Erythroblast (primary cell): ENCODE data around the gene MTRF1.
"Not testable (repeated sequence)": the region's sequence is repeated elsewhere in the genome, so short reads cannot be mapped to it uniquely, and the experiment has no call there.

ENCODE experiments used
- DNase-seq, 2 experiments: peaks; one replicate each; lab custom pipeline; 2025; lab: John Stamatoyannopoulos, UW
- GATA1 ChIP-seq: IDR thresholded peaks from 2 replicates; pipeline ENCODE4 v1.6.1; 2011; ENCODE audit warnings: low read depth, mild to moderate bottlenecking, control low read depth, low read length, moderate library complexity
- POLR2A ChIP-seq: IDR thresholded peaks from 2 replicates; pipeline ENCODE4 v1.6.1; 2011; ENCODE audit warnings: mild to moderate bottlenecking, low read length

The MTRF1 gene

DNA sequence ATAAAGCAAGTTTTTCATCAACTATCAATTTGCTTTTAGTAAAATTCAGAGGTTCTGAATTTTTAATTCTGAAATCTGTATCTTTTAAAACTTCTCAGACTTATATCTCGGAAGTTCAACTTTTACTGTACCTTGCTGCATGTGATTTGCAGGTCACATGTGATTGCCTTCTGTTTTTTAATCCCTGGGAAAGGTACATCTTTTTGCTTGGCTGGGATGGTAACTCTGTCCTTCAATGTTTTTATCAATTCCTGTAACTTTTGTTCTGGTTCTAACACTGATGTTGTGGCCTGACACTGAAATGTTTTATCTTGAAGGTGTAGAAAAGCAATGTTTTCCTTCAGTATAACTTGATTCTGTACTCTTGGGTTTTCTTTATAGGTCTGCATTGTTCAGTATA, 31.5 kb upstream of the MTRF1 start:
- DNase-seq = no peak
- TF ChIP-seq GATA1 = no peak
- no peak for TF ChIP-seq POLR2A

GRCh38 chr13:41293272-41293671, 29.9 kb upstream of the MTRF1 start:
- no peak for DNase-seq
- TF ChIP-seq GATA1 = no peak
- no peak for TF ChIP-seq POLR2A

DNA sequence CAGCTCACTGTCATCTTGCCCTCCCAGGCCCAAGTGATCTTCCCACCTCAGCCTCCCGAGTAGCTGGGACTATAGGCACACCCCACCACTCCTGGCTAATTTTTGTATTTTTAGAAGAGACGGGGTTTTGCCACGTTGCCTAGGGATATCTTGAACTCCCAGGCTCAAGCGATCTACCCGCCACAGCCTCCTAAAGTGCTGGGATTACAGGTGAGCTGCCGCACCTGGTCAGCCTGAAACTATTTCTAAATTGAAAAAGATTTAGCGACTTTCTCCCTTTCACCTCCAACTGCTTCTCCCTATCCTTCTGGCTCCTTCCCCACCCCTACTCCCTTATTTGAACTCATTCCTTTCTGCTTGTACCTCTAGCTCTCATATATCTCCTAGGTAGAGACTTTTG, 27.9 kb upstream of the MTRF1 start:
- TF ChIP-seq POLR2A = no peak
- DNase-seq = no peak

DNA sequence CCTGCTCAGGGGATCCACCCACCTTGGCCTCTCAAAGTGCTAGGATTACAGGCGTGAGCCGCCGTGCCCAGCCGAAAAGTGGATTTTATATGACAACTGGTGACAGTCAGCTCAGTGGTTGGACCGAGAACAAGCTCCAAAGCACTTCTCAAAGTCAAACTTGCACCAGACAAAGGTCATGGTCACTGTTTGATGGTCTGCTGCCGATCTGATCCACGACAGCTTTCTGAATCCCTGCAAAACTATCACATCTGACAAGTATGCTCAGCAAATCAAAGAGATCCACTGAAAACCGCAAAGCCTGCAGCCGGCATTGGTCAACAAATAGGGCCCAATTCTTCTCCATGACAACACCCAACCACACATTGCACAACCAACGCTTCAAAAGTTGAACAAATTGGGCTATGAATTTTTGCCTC, 26.1 kb upstream of the MTRF1 start:
- TF ChIP-seq GATA1 (no peak), POLR2A (no peak)
- DNase-seq = no peak

- no peak for DNase-seq
- TF ChIP-seq POLR2A = no peak
- no peak for TF ChIP-seq GATA1
These were observed 23.0 kb upstream of the MTRF1 start for GRCh38 chr13:41286370-41286769.

DNA sequence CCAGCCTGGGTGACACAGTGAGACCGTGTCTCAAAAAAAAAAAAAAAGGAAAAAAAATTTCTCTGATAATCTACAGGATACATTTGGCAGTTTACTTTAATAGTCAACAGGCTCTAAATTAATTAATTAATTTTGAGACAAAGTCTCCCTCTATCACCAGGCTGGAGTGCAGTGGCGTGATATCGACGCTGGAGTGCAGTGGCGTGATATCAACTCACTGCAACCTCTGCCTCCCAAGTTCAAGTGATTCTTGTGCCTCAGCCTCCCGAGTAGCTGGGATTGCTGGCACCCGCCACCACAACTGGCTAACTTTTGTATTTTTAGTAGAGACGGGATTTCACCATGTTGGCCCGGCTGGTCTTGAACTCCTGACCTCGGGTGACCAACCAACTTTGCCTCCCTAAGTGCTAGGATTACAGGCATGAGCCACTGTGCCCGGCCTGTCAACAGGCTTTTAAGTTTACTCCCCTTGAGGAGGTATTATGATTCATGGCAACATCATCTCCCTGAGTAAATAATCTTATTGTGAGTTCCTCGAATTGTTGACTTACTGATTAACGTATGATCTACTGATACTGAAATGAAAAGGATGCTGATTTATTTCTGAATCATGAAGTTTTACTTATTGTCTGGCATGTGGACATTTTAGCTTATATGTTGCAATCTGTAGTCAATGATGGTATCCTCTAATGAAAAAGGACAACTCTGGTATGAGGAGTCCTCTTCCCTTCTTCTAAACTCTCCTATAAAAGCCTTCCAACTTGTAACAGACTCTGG, 21.3 kb upstream of the MTRF1 start:
- TF ChIP-seq POLR2A (no peak), GATA1 (no peak)
- DNase-seq = no peak

DNA sequence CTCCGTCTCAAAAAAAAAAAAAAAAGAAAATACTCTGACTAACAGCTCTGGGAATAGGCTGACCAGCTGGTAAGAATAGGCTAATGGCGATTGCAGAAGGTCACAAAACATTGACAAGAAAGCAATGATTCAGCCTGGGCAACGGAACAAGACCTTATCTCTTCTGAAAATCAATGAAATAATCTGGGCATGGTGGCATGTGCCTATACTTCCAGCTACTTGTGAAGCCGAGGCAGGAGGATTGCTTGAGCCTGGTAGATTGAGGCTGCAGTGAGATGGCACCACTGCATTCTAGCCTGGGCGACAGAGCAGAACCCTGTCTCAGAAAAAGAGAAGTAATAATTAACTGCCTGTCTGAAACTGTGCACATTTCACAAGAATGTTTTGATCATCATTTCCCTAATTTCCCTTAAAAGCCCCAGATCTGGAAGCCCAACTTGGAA, 18.8 kb upstream of the MTRF1 start:
- no peak for DNase-seq
- no peak for TF ChIP-seq GATA1
- TF ChIP-seq POLR2A = no peak

GRCh38 chr13:41279156-41279555, 15.8 kb upstream of the MTRF1 start:
- not testable (repeated sequence) for DNase-seq

DNA sequence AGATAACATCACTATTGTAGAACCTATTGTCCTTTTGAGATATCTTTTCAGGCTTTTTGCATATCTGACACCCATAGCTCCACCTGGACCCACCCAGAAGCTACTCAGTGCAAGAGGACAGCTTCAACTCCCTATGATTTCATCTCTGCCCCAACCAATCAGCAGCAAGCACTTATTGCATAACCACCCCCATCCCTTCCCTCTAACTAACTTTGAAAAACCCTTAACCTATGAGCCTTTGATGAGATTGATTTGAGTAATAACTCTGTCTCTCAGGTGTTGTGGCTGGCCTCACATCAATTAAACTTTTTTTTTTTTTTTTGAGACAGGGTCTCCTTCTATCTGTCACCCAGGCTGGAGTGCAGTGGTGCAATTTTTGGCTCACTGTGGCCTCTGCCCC, 13.4 kb upstream of the MTRF1 start:
- DNase-seq = no peak
- TF ChIP-seq GATA1 (no peak), POLR2A (no peak)

- no peak for TF ChIP-seq POLR2A
- no peak for TF ChIP-seq GATA1
- no peak for DNase-seq
These were observed 11.5 kb upstream of the MTRF1 start for GRCh38 chr13:41274881-41275280.

DNA sequence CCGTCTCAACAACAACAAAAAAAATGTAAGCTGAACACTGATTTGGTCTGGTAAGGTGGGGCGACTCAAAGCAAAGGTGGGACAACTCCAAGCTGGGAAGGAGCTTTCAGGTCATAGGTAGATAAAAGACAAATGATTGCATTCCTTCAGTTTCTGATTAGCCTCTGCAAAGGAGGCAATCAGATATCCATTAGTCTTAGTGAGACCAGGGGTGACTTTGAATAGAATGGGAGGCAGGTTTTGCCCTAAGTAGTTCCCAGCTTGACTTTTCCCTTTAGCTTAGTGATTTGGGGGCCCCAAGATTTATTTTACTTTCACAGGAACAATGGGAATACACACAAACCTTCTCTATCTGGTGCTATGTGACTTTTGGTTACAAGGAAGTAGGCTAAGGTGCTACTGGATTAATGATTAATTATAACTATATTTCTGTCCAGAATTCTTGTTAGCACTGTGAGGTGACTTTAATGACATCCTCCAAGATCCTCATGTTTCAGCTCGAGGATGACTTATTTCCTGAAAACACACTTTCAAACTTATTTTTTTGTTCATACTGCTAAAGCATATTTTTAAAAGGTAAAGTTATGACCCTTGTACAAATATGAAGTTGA, 10.6 kb upstream of the MTRF1 start:
- no peak for DNase-seq
- TF ChIP-seq POLR2A (no peak), GATA1 (no peak)

DNA sequence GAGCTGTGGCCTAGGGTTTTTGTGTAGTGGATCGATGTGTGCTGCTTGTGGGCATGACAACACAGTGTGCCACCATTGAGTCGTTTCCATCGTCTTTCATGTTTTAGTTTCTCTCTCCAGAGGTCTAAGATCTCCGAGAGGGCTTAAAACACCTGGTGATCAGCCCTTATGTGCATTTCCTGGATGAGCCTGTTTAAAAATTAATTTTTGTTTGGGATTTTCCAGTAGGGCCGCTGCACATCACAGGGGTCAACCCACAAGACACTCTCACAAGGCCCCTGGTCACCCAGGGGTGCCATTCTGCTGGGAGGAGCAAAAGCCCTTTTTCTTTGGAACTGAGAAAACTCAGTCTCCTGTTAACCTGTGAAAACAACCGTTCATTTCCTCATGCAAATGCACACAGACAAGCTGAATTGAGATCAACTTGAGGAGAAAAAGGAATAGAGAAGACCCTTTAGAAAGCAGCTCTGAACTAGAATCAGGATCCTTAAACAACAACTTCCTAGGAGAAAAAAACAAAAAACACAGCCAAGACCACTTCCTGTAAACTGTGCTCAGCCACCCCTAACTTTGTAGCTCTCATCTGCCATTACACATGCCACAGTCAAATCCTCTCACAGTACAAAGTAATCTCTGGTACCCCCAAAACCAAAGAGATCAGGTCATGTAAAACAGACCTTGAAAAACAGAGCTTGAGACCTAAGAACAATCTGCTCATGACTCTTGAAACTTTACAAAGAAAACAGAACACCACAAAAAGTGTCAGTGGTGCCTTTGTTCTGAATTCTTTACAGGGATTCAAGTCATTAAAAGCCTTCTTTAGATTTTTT, 8.3 kb upstream of the MTRF1 start:
- TF ChIP-seq POLR2A (no peak), GATA1 (no peak)
- DNase-seq = no peak

- peak; percentile 66 to 71 for DNase-seq
- TF ChIP-seq POLR2A (no peak), GATA1 (no peak)
These were observed 5.4 kb upstream of the MTRF1 start for GRCh38 chr13:41268764-41269163.

GRCh38 chr13:41267106-41267505, 3.7 kb upstream of the MTRF1 start:
- TF ChIP-seq GATA1 (no peak), POLR2A (no peak)
- DNase-seq = no peak
